Measurements from ENCODE around the gene ATG4A. TPM values are rescaled to one million over a fixed set of nuclear protein-coding genes. Genes with fewer than 3 reads are reported as not detected.

The ATG4A gene
- total and polyA plus RNA-seq, 2 of the 8 experiments (the other 6 are each of a cell fraction or from before 2014, with no cell fraction given), result 1.2 to 2.0 TPM

- TF ChIP-seq CHD7 (IDR thresholded peaks at IDR 0.05; ENCODE audit: insufficient replicate concordance, low read length) (no peak), TBP (IDR thresholded peaks at IDR 0.05; ENCODE audit: low read depth, low read length) (no peak), POU5F1 (IDR thresholded peaks at IDR 0.05; ENCODE audit: low read depth, low read length) (no peak), EZH2 (IDR thresholded peaks at IDR 0.05; ENCODE audit: low read depth, low read length, severe bottlenecking) (no peak), SP2 (IDR thresholded peaks at IDR 0.05; ENCODE audit: low read length) (no peak), RNF2 (IDR thresholded peaks at IDR 0.05; ENCODE audit: borderline replicate concordance, low read depth, low read length, missing control alignments, poor library complexity, severe bottlenecking) (no peak), ZNF274 (IDR thresholded peaks at IDR 0.05; ENCODE audit: borderline replicate concordance, extremely low read depth, low read length) (no peak), MAFK (IDR thresholded peaks at IDR 0.05; ENCODE audit: low read depth, low read length) (no peak), RXRA (IDR thresholded peaks at IDR 0.05; ENCODE audit: insufficient read depth, low read depth, low read length) (no peak), USF2 (IDR thresholded peaks at IDR 0.05; ENCODE audit: low read length) (no peak), KDM5A (IDR thresholded peaks at IDR 0.05; ENCODE audit: low read length) (no peak)
Measured at GRCh38 chrX:108070891-108071290, 20.7 kb upstream of the ATG4A start (continued).

All from H1 (cell line).